Keratinocyte (primary cell): ENCODE measurements around the gene PDCD6IP. TPM values are rescaled to one million over a fixed set of nuclear protein-coding genes. Genes with fewer than 3 reads are reported as not detected.

Source experiments
- DNase-seq: peaks from one replicate; pipeline ENCODE4 v3.0.0-alpha.2; 2011; ENCODE audit warnings: low read depth, missing footprints, low spot score
- FAIRE-seq: peaks from 2 replicates; lab custom pipeline; 2011; peaks lifted over from hg19 to GRCh38; lab: Jason Lieb, UNC
- H2AFZ ChIP-seq: 2 replicates; pipeline ENCODE4 v1.6.0; 2012; ENCODE audit warnings: low read length, control low read depth, inconsistent platforms; ENCODE audit not compliant: control insufficient read depth
- H3K27ac ChIP-seq: 2 replicates; pipeline ENCODE4 v1.5.1; 2011; ENCODE audit warnings: low read length; ENCODE audit not compliant: control insufficient read depth, insufficient read depth
- H3K27me3 ChIP-seq: 3 replicates; pipeline ENCODE4 v1.6.0; 2011; ENCODE audit warnings: low read length; ENCODE audit not compliant: control insufficient read depth, insufficient read depth; ENCODE audit errors: extremely low read depth
- H3K36me3 ChIP-seq, 2 experiments: 2 replicates in 1 of 2; 3 replicates in 1 of 2; pipeline ENCODE4 v1.5.1; 2011; ENCODE audit warnings: low read length in 2 of 2, mild to moderate bottlenecking in 1 of 2; ENCODE audit not compliant: control insufficient read depth in 2 of 2, insufficient read depth in 2 of 2; ENCODE audit errors: extremely low read depth in 1 of 2
- H3K4me1 ChIP-seq: 3 replicates; pipeline ENCODE4 v1.5.1; 2011; ENCODE audit warnings: low read length; ENCODE audit not compliant: control insufficient read depth, insufficient read depth; ENCODE audit errors: extremely low read depth
- H3K4me2 ChIP-seq: 3 replicates; pipeline ENCODE4 v1.6.0; 2011; ENCODE audit warnings: low read depth, low read length; ENCODE audit not compliant: control insufficient read depth, insufficient read depth; ENCODE audit errors: extremely low read depth
- H3K4me3 ChIP-seq, 3 experiments: fragments of 200-600 bp in 1 of 3; sonication (generic) in 1 of 3; 2 replicates in 2 of 3; 3 replicates in 1 of 3; pipeline ENCODE4 v1.5.1; 2011 to 2016; ENCODE audit warnings: low read length in 3 of 3, mild to moderate bottlenecking in 3 of 3, control low read depth in 2 of 3, inconsistent platforms in 1 of 3, low read depth in 1 of 3, mixed read lengths in 1 of 3, mixed run types in 1 of 3, moderate library complexity in 1 of 3; ENCODE audit not compliant: control insufficient read depth in 2 of 3, insufficient read depth in 2 of 3; ENCODE audit errors: extremely low read depth in 1 of 3
- H3K79me2 ChIP-seq: 2 replicates; pipeline ENCODE4 v1.6.0; 2012; ENCODE audit warnings: low read length; ENCODE audit not compliant: control insufficient read depth, insufficient read depth
- H3K9ac ChIP-seq: 3 replicates; pipeline ENCODE4 v1.6.0; 2011; ENCODE audit warnings: low read length; ENCODE audit not compliant: control insufficient read depth, insufficient read depth; ENCODE audit errors: extremely low read depth
- H3K9me1 ChIP-seq: 3 replicates; pipeline ENCODE4 v1.6.0; 2011; ENCODE audit warnings: low read length; ENCODE audit not compliant: control insufficient read depth, insufficient read depth; ENCODE audit errors: extremely low read depth
- H3K9me3 ChIP-seq: 2 replicates; pipeline ENCODE4 v1.5.1; 2012; ENCODE audit warnings: low read depth, low read length; ENCODE audit not compliant: control insufficient read depth
- H4K20me1 ChIP-seq: 3 replicates; pipeline ENCODE4 v1.6.0; 2011; ENCODE audit warnings: low read length; ENCODE audit not compliant: control insufficient read depth, insufficient read depth; ENCODE audit errors: extremely low read depth
- EZH2 ChIP-seq: IDR thresholded peaks from one replicate; pipeline ENCODE4 v1.6.1; 2012; ENCODE audit warnings: inconsistent platforms, mild to moderate bottlenecking, low read length, moderate library complexity
- dilution Hi-C: fragments of 300-500 bp; cut with MboI; formaldehyde crosslinking; loops from one replicate; pipeline ENCODE4 v1.7.0; 2020; ENCODE audit warnings: low sequenced_read_pairs; ENCODE audit not compliant: extremely low pct_ligation_motif_present
- polyA plus RNA-seq, 5 experiments: library from polyadenylated mRNA; depleted of rRNA in 3 of 5; stranded (reverse) in 3 of 5; stranded (forward) in 1 of 5; unstranded in 1 of 5; fragments of >200 nt; gene quantifications; 1 replicate in 1 of 5; 2 replicates in 3 of 5; 3 replicates in 1 of 5; pipeline versions ENCODE4 v1.2.1 to v1.2.3, GENCODE V29; 2011 to 2012; ENCODE audit warnings: missing spikeins in 2 of 5, low read depth in 1 of 5, low replicate concordance in 1 of 5
- TF ChIP-seq, protein P1 (sequence below), 3 experiments: IDR thresholded peaks in 1 of 3; conservative IDR thresholded peaks in 1 of 3; optimal IDR thresholded peaks in 1 of 3; 2 replicates in 2 of 3; 3 replicates in 1 of 3; pipeline versions ENCODE3 to v1.5.1; 2011; ENCODE audit warnings: low read length in 3 of 3, mild to moderate bottlenecking in 3 of 3, moderate library complexity in 2 of 3, control low read depth in 1 of 3, inconsistent platforms in 1 of 3; ENCODE audit not compliant: insufficient read depth in 2 of 3; ENCODE audit errors: extremely low read depth in 1 of 3

Gene PDCD6IP
- polyA plus RNA-seq, 1 donor (not counting 4 experiments of a cell fraction or from before 2014, with no cell fraction given), result 183 TPM

DNA sequence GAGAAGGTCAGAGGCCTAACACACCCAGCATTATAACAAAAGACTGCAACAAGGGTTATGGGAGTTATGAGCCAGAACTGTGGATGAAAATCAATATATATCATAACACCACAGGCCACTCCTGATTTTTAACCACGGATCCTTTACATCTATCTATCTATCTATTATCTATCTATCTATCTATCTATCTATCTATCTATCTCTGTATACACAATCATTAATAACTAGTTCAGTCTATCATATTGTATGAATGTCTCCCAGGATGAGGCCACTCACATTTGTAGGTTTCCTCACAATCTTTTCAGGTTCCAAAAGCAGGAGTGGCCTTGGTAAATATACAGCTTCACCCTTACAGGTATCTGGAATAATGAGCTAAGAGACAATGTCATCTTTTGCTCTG is 94.2 kb downstream of the PDCD6IP start:
- H3K9me3 ChIP-seq, result no peaks in the 10 kb centered on the region
- TF ChIP-seq, protein P1, sequence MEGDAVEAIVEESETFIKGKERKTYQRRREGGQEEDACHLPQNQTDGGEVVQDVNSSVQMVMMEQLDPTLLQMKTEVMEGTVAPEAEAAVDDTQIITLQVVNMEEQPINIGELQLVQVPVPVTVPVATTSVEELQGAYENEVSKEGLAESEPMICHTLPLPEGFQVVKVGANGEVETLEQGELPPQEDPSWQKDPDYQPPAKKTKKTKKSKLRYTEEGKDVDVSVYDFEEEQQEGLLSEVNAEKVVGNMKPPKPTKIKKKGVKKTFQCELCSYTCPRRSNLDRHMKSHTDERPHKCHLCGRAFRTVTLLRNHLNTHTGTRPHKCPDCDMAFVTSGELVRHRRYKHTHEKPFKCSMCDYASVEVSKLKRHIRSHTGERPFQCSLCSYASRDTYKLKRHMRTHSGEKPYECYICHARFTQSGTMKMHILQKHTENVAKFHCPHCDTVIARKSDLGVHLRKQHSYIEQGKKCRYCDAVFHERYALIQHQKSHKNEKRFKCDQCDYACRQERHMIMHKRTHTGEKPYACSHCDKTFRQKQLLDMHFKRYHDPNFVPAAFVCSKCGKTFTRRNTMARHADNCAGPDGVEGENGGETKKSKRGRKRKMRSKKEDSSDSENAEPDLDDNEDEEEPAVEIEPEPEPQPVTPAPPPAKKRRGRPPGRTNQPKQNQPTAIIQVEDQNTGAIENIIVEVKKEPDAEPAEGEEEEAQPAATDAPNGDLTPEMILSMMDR (optimal IDR thresholded peaks at IDR 0.05 in 1 of 3, IDR thresholded peaks at IDR 0.05 in 1 of 3, conservative IDR thresholded peaks at IDR 0.05 in 1 of 3; ENCODE audit: extremely low read depth in 1 of 3, insufficient read depth in 2 of 3, low read length in 3 of 3), result no peak
- no peak for TF ChIP-seq EZH2
- no peaks in the 10 kb centered on the region for H3K79me2 ChIP-seq
- H3K9ac ChIP-seq, result no peak overlapping the region
- no peaks in the 10 kb centered on the region for H3K4me1 ChIP-seq
- no peaks in the 10 kb centered on the region for H4K20me1 ChIP-seq
- no peak overlapping the region for H3K27ac ChIP-seq
- dilution Hi-C loops, result no loop called here
- H3K4me3 ChIP-seq, result no peak overlapping the region
- FAIRE-seq (no peak), DNase-seq (no peak)
- no peak overlapping the region for H3K4me2 ChIP-seq
- H3K9me1 ChIP-seq, result no peaks in the 10 kb centered on the region
- H2AFZ ChIP-seq, result no peak overlapping the region
- no peaks in the 10 kb centered on the region for H3K27me3 ChIP-seq
- no peaks in the 10 kb centered on the region for H3K36me3 ChIP-seq

DNA sequence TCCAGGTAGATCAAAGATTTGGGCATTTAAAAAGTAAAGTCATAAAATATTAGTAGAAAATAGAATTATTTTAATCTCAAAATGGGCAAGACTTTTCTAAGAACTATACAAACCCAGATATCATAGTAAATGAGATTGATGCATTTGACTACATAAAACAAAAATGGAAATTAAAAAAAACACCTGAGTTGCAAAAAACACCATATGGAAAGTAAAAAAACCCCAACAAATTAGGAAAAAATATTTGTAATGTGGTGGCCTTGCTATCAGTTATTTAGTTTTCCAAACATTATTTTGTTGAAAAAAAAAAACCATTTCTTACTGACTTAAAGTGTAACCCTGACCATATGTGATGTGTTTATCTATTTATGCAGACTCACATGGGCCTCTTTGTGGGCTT is 97.2 kb downstream of the PDCD6IP start:
- TF ChIP-seq EZH2, result no peak
- TF ChIP-seq, protein P1 (optimal IDR thresholded peaks at IDR 0.05 in 1 of 3, IDR thresholded peaks at IDR 0.05 in 1 of 3, conservative IDR thresholded peaks at IDR 0.05 in 1 of 3; ENCODE audit: extremely low read depth in 1 of 3, insufficient read depth in 2 of 3, low read length in 3 of 3), result no peak
- Histone ChIP-seq H3K79me2 (no peaks in the 10 kb centered on the region), H4K20me1 (no peaks in the 10 kb centered on the region), H3K4me3 (no peak overlapping the region), H3K36me3 (no peaks in the 10 kb centered on the region), H3K27me3 (no peaks in the 10 kb centered on the region), H3K4me2 (no peak overlapping the region), H3K9me1 (no peaks in the 10 kb centered on the region), H3K9ac (no peak overlapping the region), H3K27ac (no peak overlapping the region), H2AFZ (no peak overlapping the region), H3K9me3 (no peaks in the 10 kb centered on the region), H3K4me1 (no peaks in the 10 kb centered on the region)
- dilution Hi-C loops, result no loop called here
- no peak for DNase-seq
- FAIRE-seq, result no peak
